Jurkat, Clone E6-1 (cell line): ENCODE data around the gene CACNA1B.
A peak's percentile ranks its signal among the peaks of the same experiment; 100 is the strongest.

Experiments used
- DNase-seq: peaks from one replicate; pipeline ENCODE4 v3.0.0-alpha.2; 2011; ENCODE audit warnings: low read depth, low spot score
- H3K4me3 ChIP-seq: 2 replicates; pipeline ENCODE4 v1.5.1; 2011; ENCODE audit warnings: mild to moderate bottlenecking, low read length, control low read depth, moderate library complexity

CACNA1B gene

GRCh38 chr9:137913771-137914767 lies 36.5 kb downstream of the CACNA1B start:
- no peak overlapping the region for H3K4me3 ChIP-seq
- DNase-seq: no peak

GRCh38 chr9:137916540-137916939 lies 39.0 kb downstream of the CACNA1B start:
- no peak overlapping the region for H3K4me3 ChIP-seq
- no peak for DNase-seq

GRCh38 chr9:137917116-137917515 lies 39.5 kb downstream of the CACNA1B start:
- no peak for DNase-seq

GRCh38 chr9:137917795-137918194 lies 40.2 kb downstream of the CACNA1B start:
- H3K4me3 ChIP-seq: no peak overlapping the region
- DNase-seq: no peak

More at GRCh38 chr9:137917116-137917515, 39.5 kb downstream of the CACNA1B start:
- H3K4me3 ChIP-seq: no peak overlapping the region

- no peak for DNase-seq
These were observed 40.9 kb downstream of the CACNA1B start for GRCh38 chr9:137918331-137919094.

GRCh38 chr9:137919095-137919465 lies 41.5 kb downstream of the CACNA1B start:
- H3K4me3 ChIP-seq: no peak overlapping the region
- no peak for DNase-seq

More at GRCh38 chr9:137918331-137919094, 40.9 kb downstream of the CACNA1B start:
- no peak overlapping the region for H3K4me3 ChIP-seq

- no peak overlapping the region for H3K4me3 ChIP-seq
- DNase-seq: no peak
These were observed 42.1 kb downstream of the CACNA1B start for GRCh38 chr9:137919649-137920141.

GRCh38 chr9:137920753-137921152 lies 43.2 kb downstream of the CACNA1B start:
- no peak overlapping the region for H3K4me3 ChIP-seq
- no peak for DNase-seq

- no peak for DNase-seq
- H3K4me3 ChIP-seq: no peak overlapping the region
These were observed 46.6 kb downstream of the CACNA1B start for GRCh38 chr9:137924169-137924568.

GRCh38 chr9:137924761-137925369 lies 47.3 kb downstream of the CACNA1B start:
- no peak overlapping the region for H3K4me3 ChIP-seq
- no peak for DNase-seq

GRCh38 chr9:137943655-137944054 lies 66.1 kb downstream of the CACNA1B start:
- H3K4me3 ChIP-seq: no peak overlapping the region
- peak; percentile 20 for DNase-seq

GRCh38 chr9:137945581-137945980 lies 68.0 kb downstream of the CACNA1B start:
- peak; percentile 9 for DNase-seq
- H3K4me3 ChIP-seq: no peak overlapping the region

- H3K4me3 ChIP-seq: no peak overlapping the region
- no peak for DNase-seq
These were observed 69.4 kb downstream of the CACNA1B start for GRCh38 chr9:137946993-137947392.

- no peak overlapping the region for H3K4me3 ChIP-seq
These were observed 71.1 kb downstream of the CACNA1B start for GRCh38 chr9:137948642-137949041.

GRCh38 chr9:137949260-137949659 lies 71.7 kb downstream of the CACNA1B start:
- no peak for DNase-seq

More at GRCh38 chr9:137948642-137949041, 71.1 kb downstream of the CACNA1B start:
- no peak for DNase-seq

GRCh38 chr9:137951107-137951506 lies 73.5 kb downstream of the CACNA1B start:
- H3K4me3 ChIP-seq: no peak overlapping the region
- DNase-seq: no peak

More at GRCh38 chr9:137949260-137949659, 71.7 kb downstream of the CACNA1B start:
- no peak overlapping the region for H3K4me3 ChIP-seq

- no peak for DNase-seq
- H3K4me3 ChIP-seq: no peak overlapping the region
These were observed 74.3 kb downstream of the CACNA1B start for GRCh38 chr9:137951597-137952490.

GRCh38 chr9:137952976-137953666 lies 75.5 kb downstream of the CACNA1B start:
- no peak for DNase-seq
- no peak overlapping the region for H3K4me3 ChIP-seq
